ENCODE data around the gene PLAA. TPM values are rescaled to one million over a fixed set of nuclear protein-coding genes. Genes with fewer than 3 reads are reported as not detected.
A peak's percentile ranks its signal among the peaks of the same experiment; 100 is the strongest.

The PLAA gene
- total RNA-seq, 1 donor from 2014 or later, result 34.7 TPM

- peaks cover 14% of the 10 kb centered on the region for H3K4me1 Mint-ChIP-seq (ENCODE audit: low read depth)
- H3K27me3 Mint-ChIP-seq (ENCODE audit: low read depth), result no peaks in the 10 kb centered on the region
- peak overlapping the region; percentile 34 for H3K27ac Mint-ChIP-seq (ENCODE audit: unreplicated experiment)
- no peak overlapping the region for H3K4me3 Mint-ChIP-seq (ENCODE audit: unreplicated experiment)
- DNase-seq (ENCODE audit: low spot score), result no peak
- TF ChIP-seq CTCF (IDR thresholded peaks at IDR 0.05), result no peak
- H3K36me3 Mint-ChIP-seq (ENCODE audit: low read depth), result peaks cover 21% of the 10 kb centered on the region
- H3K9me3 Mint-ChIP-seq (ENCODE audit: low read depth), result no peaks in the 10 kb centered on the region
Measured at GRCh38 chr9:26904671-26905070, 42.4 kb downstream of the PLAA start.

GRCh38 chr9:26904070-26904469 lies 43.0 kb downstream of the PLAA start:
- Mint-ChIP-seq H3K9me3 (ENCODE audit: low read depth) (no peaks in the 10 kb centered on the region), H3K27ac (ENCODE audit: unreplicated experiment) (peak overlapping the region; percentile 34), H3K27me3 (ENCODE audit: low read depth) (no peaks in the 10 kb centered on the region), H3K36me3 (ENCODE audit: low read depth) (peaks cover 20% of the 10 kb centered on the region), H3K4me1 (ENCODE audit: low read depth) (peaks cover 14% of the 10 kb centered on the region), H3K4me3 (ENCODE audit: unreplicated experiment) (no peak overlapping the region)
- no peak for TF ChIP-seq CTCF (IDR thresholded peaks at IDR 0.05)
- DNase-seq (ENCODE audit: low spot score), result no peak

- no peak for TF ChIP-seq CTCF (IDR thresholded peaks at IDR 0.05)
- H3K9me3 Mint-ChIP-seq (ENCODE audit: low read depth), result peaks cover 6% of the 10 kb centered on the region
Measured at GRCh38 chr9:26893030-26893676, 53.9 kb downstream of the PLAA start.

GRCh38 chr9:26892251-26893029 lies 54.6 kb downstream of the PLAA start, which contains the start of gene CAAP1:
CAAP1 (minus strand) TSS chr9:26892802; CDS start chr9:26892715, 87 bp downstream.
- peak within 1 kb of the TSS; percentile 94 for H3K4me3 Mint-ChIP-seq (ENCODE audit: unreplicated experiment)
- peak within 1 kb of the TSS; percentile 98 for H3K27ac Mint-ChIP-seq (ENCODE audit: unreplicated experiment)
- peaks cover 43% of the 10 kb centered on the region for H3K4me1 Mint-ChIP-seq (ENCODE audit: low read depth)
- DNase-seq (ENCODE audit: low spot score), result peak; percentile 97
- H3K27me3 Mint-ChIP-seq (ENCODE audit: low read depth), result no peaks in the 10 kb centered on the region
- H3K36me3 Mint-ChIP-seq (ENCODE audit: low read depth), result peaks cover 4% of the 10 kb centered on the region
- peaks cover 6% of the 10 kb centered on the region for H3K9me3 Mint-ChIP-seq (ENCODE audit: low read depth)
- TF ChIP-seq CTCF (IDR thresholded peaks at IDR 0.05), result peak; percentile 75

More at GRCh38 chr9:26893030-26893676, 53.9 kb downstream of the PLAA start:
- no peak for DNase-seq (ENCODE audit: low spot score)
- peak overlapping the region; percentile 98 for H3K27ac Mint-ChIP-seq (ENCODE audit: unreplicated experiment)
- H3K27me3 Mint-ChIP-seq (ENCODE audit: low read depth), result no peaks in the 10 kb centered on the region
- peak overlapping the region; percentile 94 for H3K4me3 Mint-ChIP-seq (ENCODE audit: unreplicated experiment)
- H3K36me3 Mint-ChIP-seq (ENCODE audit: low read depth), result peaks cover 4% of the 10 kb centered on the region
- H3K4me1 Mint-ChIP-seq (ENCODE audit: low read depth), result peaks cover 40% of the 10 kb centered on the region

- Mint-ChIP-seq H3K27ac (ENCODE audit: unreplicated experiment) (peak overlapping the region; percentile 98), H3K4me1 (ENCODE audit: low read depth) (peaks cover 43% of the 10 kb centered on the region), H3K27me3 (ENCODE audit: low read depth) (no peaks in the 10 kb centered on the region), H3K36me3 (ENCODE audit: low read depth) (peaks cover 4% of the 10 kb centered on the region), H3K4me3 (ENCODE audit: unreplicated experiment) (peak overlapping the region; percentile 94), H3K9me3 (ENCODE audit: low read depth) (peaks cover 6% of the 10 kb centered on the region)
- no peak for TF ChIP-seq CTCF (IDR thresholded peaks at IDR 0.05)
- no peak for DNase-seq (ENCODE audit: low spot score)
Measured at GRCh38 chr9:26891726-26892125, 55.3 kb downstream of the PLAA start.
